Activated CD8-positive, alpha-beta T cell treated with anti-CD3 and anti-CD28 coated beads for 36 hours (primary cell): ENCODE data around the gene RAPGEF1. TPM values are rescaled to one million over a fixed set of nuclear protein-coding genes. Genes with fewer than 3 reads are reported as not detected.

Source experiments
- ATAC-seq: fragments of 200-7000 bp; cut with Tn5 transposase; one replicate; pipeline ENCODE4 v1.10.0; 2021; ENCODE audit warnings: mild to moderate bottlenecking, moderate library complexity
- CTCF ChIA-PET: fragments of 350-600 bp; sonication (Branson Sonifier 250); formaldehyde crosslinking; loops from one replicate; lab custom pipeline; 2021; ENCODE audit warnings: antibody characterized with exemption; lab: Charles Lee
- POLR2A ChIA-PET: fragments of 350-600 bp; sonication (Branson Sonifier 250); formaldehyde crosslinking; loops from one replicate; lab custom pipeline; 2021; ENCODE audit warnings: antibody characterized with exemption; lab: Charles Lee
- DNase-seq: peaks from one replicate; pipeline ENCODE4 v3.0.0-alpha.2; 2020
- H3K27ac Mint-ChIP-seq: one replicate; pipeline ENCODE4 v1.8.0; 2021; ENCODE audit warnings: mild to moderate bottlenecking, mixed read lengths
- H3K27me3 Mint-ChIP-seq: one replicate; pipeline ENCODE4 v1.8.0; 2021; ENCODE audit warnings: mixed read lengths
- H3K36me3 Mint-ChIP-seq: one replicate; pipeline ENCODE4 v1.8.0; 2021; ENCODE audit warnings: low read depth, mixed read lengths
- H3K4me1 Mint-ChIP-seq: one replicate; pipeline ENCODE4 v1.8.0; 2021; ENCODE audit warnings: low read depth, mixed read lengths
- H3K4me3 Mint-ChIP-seq: one replicate; pipeline ENCODE4 v1.8.0; 2021; ENCODE audit warnings: mild to moderate bottlenecking, moderate library complexity, mixed read lengths
- H3K9me3 Mint-ChIP-seq: one replicate; pipeline ENCODE4 v1.8.0; 2021; ENCODE audit warnings: mixed read lengths
- CTCF ChIP-seq: fragments of 200-600 bp; IDR thresholded peaks from one replicate; pipeline ENCODE4 v1.8.0; 2022; ENCODE audit warnings: antibody characterized with exemption, mild to moderate bottlenecking
- intact Hi-C: fragments of 100-400 bp; cut with micrococcal nuclease; formaldehyde crosslinking; loops from one replicate; pipeline ENCODE4 v1.10.0; 2022
- total RNA-seq, 2 experiments: library from RNA; stranded (reverse); gene quantifications; one replicate each; pipeline ENCODE4 v1.2.3, GENCODE V29; 2021

Gene RAPGEF1
- total RNA-seq, 2 experiments from 2014 or later = 84.5 to 85.2 TPM

- ChIA-PET CTCF (interaction anchor here (1.1 to 3.5 kb wide), 3 partner anchors 9 to 105 kb away, joined by 3 to 17 read pairs (median 4); partner anchors contain the start of gene RAPGEF1), POLR2A (interaction anchor here (1.1 to 1.8 kb wide), 2 partner anchors 17 to 28 kb away, joined by 4 to 6 read pairs; no protein-coding TSS in a partner anchor)
- DNase-seq (no peak), ATAC-seq (no peak)
- intact Hi-C loops = no loop called here
- Mint-ChIP-seq H3K27me3 (no peaks in the 10 kb centered on the region), H3K27ac (no peak overlapping the region), H3K36me3 (peaks cover 1% of the 10 kb centered on the region), H3K4me1 (peaks cover 84% of the 10 kb centered on the region), H3K4me3 (no peak overlapping the region), H3K9me3 (no peaks in the 10 kb centered on the region)
- TF ChIP-seq CTCF = no peak
These were observed 44.5 kb downstream of the RAPGEF1 start for GRCh38 chr9:131695366-131695765.

- ATAC-seq = no peak
- POLR2A ChIA-PET = interaction anchor here (0.9 to 1.5 kb wide), 4 partner anchors 15 to 45 kb away, joined by 3 to 4 read pairs (median 3); partner anchors contain the start of gene RAPGEF1
- no peak for DNase-seq
- H3K4me1 Mint-ChIP-seq = peaks cover 84% of the 10 kb centered on the region
- intact Hi-C loops = loop anchor here (5.0 kb wide), 1 partner anchor 33 kb away; no protein-coding TSS in a partner anchor
- H3K9me3 Mint-ChIP-seq = no peaks in the 10 kb centered on the region
- H3K4me3 Mint-ChIP-seq = no peak overlapping the region
- TF ChIP-seq CTCF = no peak
- no peaks in the 10 kb centered on the region for H3K27me3 Mint-ChIP-seq
- CTCF ChIA-PET = interaction anchor here (1.2 to 3.5 kb wide), 4 partner anchors 9 to 46 kb away, joined by 4 to 17 read pairs (median 4); partner anchors contain the start of gene RAPGEF1
- peaks cover 3% of the 10 kb centered on the region for H3K36me3 Mint-ChIP-seq
- H3K27ac Mint-ChIP-seq = peak overlapping the region; percentile 33
These were observed 46.0 kb downstream of the RAPGEF1 start for GRCh38 chr9:131693651-131694597.

GRCh38 chr9:131692612-131693562 is 47.0 kb downstream of the RAPGEF1 start:
- H3K9me3 Mint-ChIP-seq = no peaks in the 10 kb centered on the region
- H3K27me3 Mint-ChIP-seq = no peaks in the 10 kb centered on the region
- H3K4me1 Mint-ChIP-seq = peaks cover 82% of the 10 kb centered on the region
- DNase-seq (no peak), ATAC-seq (no peak)
- intact Hi-C loops = loop anchor here (5.0 kb wide), 1 partner anchor 34 kb away; no protein-coding TSS in a partner anchor
- no peak for TF ChIP-seq CTCF
- CTCF ChIA-PET = interaction anchor here (1.0 to 1.6 kb wide), 6 partner anchors 8 to 45 kb away, joined by 3 to 7 read pairs (median 4); no protein-coding TSS in a partner anchor
- H3K36me3 Mint-ChIP-seq = peaks cover 3% of the 10 kb centered on the region
- H3K4me3 Mint-ChIP-seq = no peak overlapping the region
- POLR2A ChIA-PET = interaction anchor here (0.8 to 2.5 kb wide), 6 partner anchors 11 to 51 kb away, joined by 3 to 7 read pairs (median 3); partner anchors contain the start of gene RAPGEF1
- peak overlapping the region; percentile 33 for H3K27ac Mint-ChIP-seq

GRCh38 chr9:131691969-131692611 is 47.8 kb downstream of the RAPGEF1 start:
- intact Hi-C loops = loop anchor here (5.0 kb wide), 1 partner anchor 35 kb away; no protein-coding TSS in a partner anchor
- H3K4me1 Mint-ChIP-seq = peaks cover 80% of the 10 kb centered on the region
- peak overlapping the region; percentile 55 for H3K27ac Mint-ChIP-seq
- no peaks in the 10 kb centered on the region for H3K9me3 Mint-ChIP-seq
- TF ChIP-seq CTCF = no peak
- H3K4me3 Mint-ChIP-seq = peak overlapping the region; percentile 19
- H3K27me3 Mint-ChIP-seq = no peaks in the 10 kb centered on the region
- ATAC-seq (no peak), DNase-seq (no peak)
- ChIA-PET CTCF (interaction anchor here (0.7 to 1.3 kb wide), 7 partner anchors 11 to 100 kb away, joined by 3 to 7 read pairs (median 3); no protein-coding TSS in a partner anchor), POLR2A (interaction anchor here (0.8 to 2.5 kb wide), 5 partner anchors 11 to 64 kb away, joined by 3 to 7 read pairs (median 3); no protein-coding TSS in a partner anchor)
- peaks cover 3% of the 10 kb centered on the region for H3K36me3 Mint-ChIP-seq
